HepG2 (cell line): ENCODE measurements around the gene CLCN2. TPM values are rescaled to one million over a fixed set of nuclear protein-coding genes. Genes with fewer than 3 reads are reported as not detected.
A peak's percentile ranks its signal among the peaks of the same experiment; 100 is the strongest.

Experiments used
- ATAC-seq: fragments of 200-7000 bp; cut with Tn5 transposase; 3 replicates; pipeline ENCODE4 v1.9.1; 2020; ENCODE audit warnings: mild to moderate bottlenecking, moderate library complexity
- BruUV-seq: library from RNA; stranded (reverse); fragments of 400-500 nt; replicated peaks from 2 replicates; lab custom pipeline; 2021; lab: Mats Ljungman, UMichigan
- CTCF ChIA-PET: fragments of 300-600 bp; formaldehyde crosslinking; extraction: SDS; loops from one replicate; lab custom pipeline; 2021; ENCODE audit warnings: low total read pairs, inconsistent platforms, low intra/inter-chr PET ratio; lab: Yijun Ruan, JAX
- POLR2A ChIA-PET: fragments of 350-600 bp; sonication (Branson Sonifier 250); formaldehyde crosslinking; loops from one replicate; lab custom pipeline; 2020; ENCODE audit warnings: antibody characterized with exemption, inconsistent platforms; lab: Yijun Ruan, JAX
- DNase-seq: peaks from one replicate; pipeline ENCODE4 v3.0.0-alpha.2; 2015; ENCODE audit warnings: low spot score
- FAIRE-seq: peaks from 3 replicates; lab custom pipeline; 2011; peaks lifted over from hg19 to GRCh38; lab: Jason Lieb, UNC
- H2AFZ ChIP-seq: one replicate; pipeline ENCODE4 v1.6.1; 2011; ENCODE audit warnings: low read length, inconsistent platforms
- H3K27ac ChIP-seq: fragments of 300-600 bp; 3 replicates; pipeline ENCODE4 v1.8.0; 2011; ENCODE audit warnings: mixed run types, mild to moderate bottlenecking, mixed read lengths, low read length, inconsistent platforms; ENCODE audit not compliant: insufficient read depth; ENCODE audit errors: extremely low read length
- H3K27me3 ChIP-seq, 2 experiments: fragments of 200-600 bp in 1 of 2; 2 replicates in 1 of 2; 3 replicates in 1 of 2; pipeline versions ENCODE4 v1.6.0 to v1.8.0; 2011; ENCODE audit warnings: low read length in 2 of 2, mild to moderate bottlenecking in 2 of 2, moderate library complexity in 2 of 2, inconsistent platforms in 1 of 2; ENCODE audit not compliant: insufficient read depth in 2 of 2, control insufficient read depth in 1 of 2
- H3K36me3 ChIP-seq, 2 experiments: fragments of 200-600 bp in 1 of 2; replicated peaks in 1 of 2; 2 replicates in 1 of 2; 3 replicates in 1 of 2; pipeline versions ENCODE4 v1.5.1 to v1.8.0; 2011; ENCODE audit warnings: low read length in 2 of 2, inconsistent platforms in 1 of 2; ENCODE audit not compliant: insufficient read depth in 2 of 2, control insufficient read depth in 1 of 2
- H3K4me1 ChIP-seq: 2 replicates; pipeline ENCODE4 v1.5.1; 2012; ENCODE audit warnings: low read length, inconsistent platforms; ENCODE audit not compliant: insufficient read depth
- H3K4me2 ChIP-seq: 2 replicates; pipeline ENCODE4 v1.6.0; 2011; ENCODE audit warnings: low read depth, low read length, inconsistent platforms
- H3K4me3 ChIP-seq, 3 experiments: fragments of 200-600 bp in 1 of 3; sonication (generic), shearing (Covaris generic) in 1 of 3; replicated peaks in 1 of 3; 2 replicates each; pipeline ENCODE4 v1.5.1; 2011 to 2016; ENCODE audit warnings: low read length in 3 of 3, inconsistent platforms in 2 of 3, low read depth in 2 of 3, mild to moderate bottlenecking in 2 of 3, control low read depth in 1 of 3, mixed read lengths in 1 of 3; ENCODE audit not compliant: insufficient read depth in 1 of 3
- H3K79me2 ChIP-seq: one replicate; pipeline ENCODE4 v1.6.1; 2011; ENCODE audit warnings: low read length, inconsistent platforms; ENCODE audit not compliant: insufficient read depth
- H3K9ac ChIP-seq: 2 replicates; pipeline ENCODE4 v1.6.0; 2011; ENCODE audit warnings: mild to moderate bottlenecking, low read depth, low read length, inconsistent platforms; ENCODE audit not compliant: insufficient read depth
- H3K9me3 ChIP-seq: 2 replicates; pipeline ENCODE4 v1.5.1; 2012; ENCODE audit warnings: mild to moderate bottlenecking, low read length
- H4K20me1 ChIP-seq: 2 replicates; pipeline ENCODE4 v1.6.0; 2011; ENCODE audit warnings: inconsistent platforms, mild to moderate bottlenecking, low read length, moderate library complexity; ENCODE audit not compliant: insufficient read depth
- AGO2 ChIP-seq: fragments of 200-400 bp; formaldehyde crosslinking; optimal IDR thresholded peaks from 2 replicates; pipeline ENCODE3; 2017; ENCODE audit warnings: mild to moderate bottlenecking, low read depth, low read length, moderate library complexity
- ARHGAP35 ChIP-seq: sonication (generic); formaldehyde crosslinking; IDR thresholded peaks from 2 replicates; pipeline ENCODE4 v1.9.0; 2022; ENCODE audit warnings: mild to moderate bottlenecking, inconsistent platforms, moderate library complexity, missing genetic modification reagents, borderline replicate concordance
- MZF1 ChIP-seq: sonication (generic); formaldehyde crosslinking; IDR thresholded peaks from 2 replicates; pipeline ENCODE4 v1.8.1; 2023; ENCODE audit warnings: mild to moderate bottlenecking, missing genetic modification reagents, borderline replicate concordance
- ZNF230 ChIP-seq: sonication (generic); formaldehyde crosslinking; IDR thresholded peaks from 2 replicates; pipeline ENCODE4 v1.4.0; 2020; ENCODE audit warnings: mild to moderate bottlenecking, missing genetic modification reagents
- ZNF652 ChIP-seq: IDR thresholded peaks from 2 replicates; pipeline ENCODE4 v1.6.1; 2016; ENCODE audit warnings: low read depth, borderline replicate concordance
- ZNF768 ChIP-seq: sonication (generic); formaldehyde crosslinking; IDR thresholded peaks from 2 replicates; pipeline ENCODE4 v1.4.0; 2020; ENCODE audit warnings: missing genetic modification reagents
- WGBS: methylation state at CpG from one replicate; pipeline ENCODE4 v1.1.6; 2017; ENCODE audit warnings: low lambda C conversion rate; 5-methylcytosine and 5-hydroxymethylcytosine counted together
- in situ Hi-C: cut with HindIII; loops from 2 replicates; pipeline ENCODE4 v1.10.0; 2017; ENCODE audit warnings: low pct_unique_long_range_greater_than_20kb; ENCODE audit not compliant: extremely low pct_ligation_motif_present
- intact Hi-C: fragments of 100-400 bp; cut with micrococcal nuclease; formaldehyde crosslinking; loops from one replicate; pipeline ENCODE4 v1.10.0; 2022; ENCODE audit not compliant: unreplicated experiment
- polyA plus RNA-seq, 8 experiments: library from polyadenylated mRNA; depleted of rRNA in 3 of 8; stranded (reverse) in 7 of 8; unstranded in 1 of 8; fragments of >200 nt; fragmentation: Illumina TruSeq in 4 of 8; extraction: Trizol in 4 of 8; gene quantifications; 2 replicates each; pipeline versions ENCODE4 v1.2.1 to v1.2.3, GENCODE V29; 2011 to 2016; ENCODE audit warnings: low read depth in 4 of 8, missing spikeins in 1 of 8, mixed read lengths in 1 of 8; ENCODE audit not compliant: insufficient read depth in 1 of 8
- total RNA-seq, 5 experiments: library from RNA; depleted of rRNA; stranded (reverse); fragments of >200 nt; fragmentation: Illumina TruSeq; extraction: Trizol; gene quantifications; 2 replicates each; pipeline ENCODE4 v1.2.3, GENCODE V29; 2016; ENCODE audit warnings: low read depth in 1 of 5

CLCN2 gene
- total and polyA plus RNA-seq, 2 of the 13 experiments (the other 11 are each of a cell fraction or from before 2014, with no cell fraction given) = 11.4 to 13.5 TPM

- H3K27me3 ChIP-seq = no peaks in the 10 kb centered on the region; a peak in 1 of 5 replicates
- H3K36me3 ChIP-seq = peaks cover 8 to 27% of the 10 kb centered on the region in 2 experiments; a peak in 4 of 5 replicates
- no peak overlapping the region for H3K4me3 ChIP-seq
- H3K9me3 ChIP-seq = no peaks in the 10 kb centered on the region
- peaks cover 12% of the 10 kb centered on the region; the same call in 1 of the 2 replicates for H3K4me1 ChIP-seq
- no peak overlapping the region for H3K9ac ChIP-seq
- ATAC-seq = no peak
- TF ChIP-seq ZNF768 (CRISPR knock-in tag) (no peak), ZNF230 (CRISPR knock-in tag) (no peak), ARHGAP35 (CRISPR knock-in tag) (no peak), AGO2 (peak; percentile 29)
- WGBS = no CpG with 5 or more reads among the region's 15 CpGs
- H3K27ac ChIP-seq = no peak overlapping the region
- H3K79me2 ChIP-seq = peaks cover 13% of the 10 kb centered on the region
- no peak for FAIRE-seq
- no TSS peak for BruUV-seq
- no peak overlapping the region for H2AFZ ChIP-seq
- no peak for DNase-seq
- in situ Hi-C loops (no loop called here), intact Hi-C loops (no loop called here)
- no peaks in the 10 kb centered on the region for H4K20me1 ChIP-seq
- no peak overlapping the region for H3K4me2 ChIP-seq
- ChIA-PET CTCF (no interaction called here), POLR2A (no interaction called here)
Measured at GRCh38 chr3:184383033-184383740, 21.8 kb upstream of the CLCN2 start.

GRCh38 chr3:184382326-184383032 lies 21.1 kb upstream of the CLCN2 start:
- peaks cover 13% of the 10 kb centered on the region; the same call in 1 of the 2 replicates for H3K4me1 ChIP-seq
- no peak overlapping the region for H3K4me3 ChIP-seq
- H4K20me1 ChIP-seq = no peaks in the 10 kb centered on the region
- ChIA-PET POLR2A (no interaction called here), CTCF (no interaction called here)
- intact Hi-C loops (no loop called here), in situ Hi-C loops (no loop called here)
- BruUV-seq = no TSS peak
- 100% methylated on average over 8 of the region's 16 CpGs for WGBS
- no peaks in the 10 kb centered on the region; a peak in 1 of 5 replicates for H3K27me3 ChIP-seq
- peaks cover 6 to 25% of the 10 kb centered on the region in 2 experiments; a peak in 4 of 5 replicates for H3K36me3 ChIP-seq
- H3K4me2 ChIP-seq = no peak overlapping the region
- H3K27ac ChIP-seq = no peak overlapping the region
- H3K79me2 ChIP-seq = peaks cover 16% of the 10 kb centered on the region
- ATAC-seq (no peak), FAIRE-seq (no peak), DNase-seq (no peak)
- H3K9ac ChIP-seq = no peak overlapping the region
- no peaks in the 10 kb centered on the region for H3K9me3 ChIP-seq
- H2AFZ ChIP-seq = no peak overlapping the region
- no peak for TF ChIP-seq MZF1 (CRISPR knock-in tag)
- no peak for TF ChIP-seq ZNF652 (CRISPR knock-in tag)
- TF ChIP-seq, all 625 proteins: peak for 0
